Measurements from ENCODE around the gene SPDYE17. TPM values are rescaled to one million over a fixed set of nuclear protein-coding genes. Genes with fewer than 3 reads are reported as not detected.
"Not testable (repeated sequence)": the region's sequence is repeated elsewhere in the genome, so short reads cannot be mapped to it uniquely, and the experiment has no call there.

Gene SPDYE17, protein sequence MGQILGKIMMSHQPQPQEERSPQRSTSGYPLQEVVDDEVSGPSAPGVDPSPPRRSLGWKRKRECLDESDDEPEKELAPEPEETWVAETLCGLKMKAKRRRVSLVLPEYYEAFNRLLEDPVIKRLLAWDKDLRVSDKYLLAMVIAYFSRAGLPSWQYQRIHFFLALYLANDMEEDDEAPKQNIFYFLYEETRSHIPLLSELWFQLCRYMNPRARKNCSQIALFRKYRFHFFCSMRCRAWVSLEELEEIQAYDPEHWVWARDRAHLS
- total RNA-seq: not detected

DNA sequence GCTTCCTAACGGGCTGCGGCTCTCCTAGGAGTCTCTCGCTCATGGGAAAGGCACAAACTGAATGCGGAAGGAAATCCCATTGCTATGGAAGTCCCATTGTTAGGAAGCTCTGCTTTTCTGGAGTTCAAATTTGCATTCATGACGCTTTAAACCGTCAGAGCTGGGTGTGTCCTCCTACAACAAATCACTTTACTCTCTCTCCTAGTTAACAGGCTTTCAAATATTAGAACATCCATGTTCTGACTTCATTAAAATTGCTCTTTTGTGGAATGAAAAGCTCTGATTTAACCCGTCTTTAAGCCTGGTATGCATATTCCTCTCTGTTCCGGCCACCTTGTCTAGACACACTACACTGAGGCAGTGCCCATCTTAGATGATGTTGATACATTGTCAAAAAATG is at the start of gene SPDYE17:
SPDYE17 (minus strand) TSS at position 101 of the 400 bp plus-strand sequence. CDS start 1,791 bp downstream, outside the sequence.
- not testable (repeated sequence) for H3K4me3 ChIP-seq (ENCODE audit: low read length); H3K4me1 ChIP-seq (ENCODE audit: insufficient read depth, low read length); H3K9me3 ChIP-seq (ENCODE audit: low read depth, low read length); H3K27me3 ChIP-seq (ENCODE audit: insufficient read depth, low read length)

DNA sequence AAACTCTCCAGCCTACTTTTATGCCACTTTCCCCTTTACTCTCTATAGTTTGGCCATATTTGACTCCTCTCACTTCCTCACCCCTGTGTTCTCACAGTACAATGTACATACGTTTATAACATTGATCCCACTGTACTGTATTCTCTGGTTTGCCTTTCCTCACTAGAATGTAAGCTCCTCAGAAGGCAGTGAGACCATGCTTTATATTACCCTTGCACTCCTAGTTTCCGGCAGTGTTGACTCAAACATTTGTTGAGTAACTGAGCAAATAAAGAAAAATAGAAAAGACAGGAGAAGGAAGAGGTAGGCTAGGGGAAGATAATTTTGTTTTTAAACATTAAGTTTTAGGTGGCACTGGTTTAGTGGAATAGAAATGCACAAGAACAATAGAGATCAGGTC is 48.1 kb upstream of the SPDYE17 start:
- H3K4me3 ChIP-seq (ENCODE audit: low read length); H3K9me3 ChIP-seq (ENCODE audit: low read depth, low read length); H3K27me3 ChIP-seq (ENCODE audit: insufficient read depth, low read length); H3K4me1 ChIP-seq (ENCODE audit: insufficient read depth, low read length): not testable (repeated sequence)

DNA sequence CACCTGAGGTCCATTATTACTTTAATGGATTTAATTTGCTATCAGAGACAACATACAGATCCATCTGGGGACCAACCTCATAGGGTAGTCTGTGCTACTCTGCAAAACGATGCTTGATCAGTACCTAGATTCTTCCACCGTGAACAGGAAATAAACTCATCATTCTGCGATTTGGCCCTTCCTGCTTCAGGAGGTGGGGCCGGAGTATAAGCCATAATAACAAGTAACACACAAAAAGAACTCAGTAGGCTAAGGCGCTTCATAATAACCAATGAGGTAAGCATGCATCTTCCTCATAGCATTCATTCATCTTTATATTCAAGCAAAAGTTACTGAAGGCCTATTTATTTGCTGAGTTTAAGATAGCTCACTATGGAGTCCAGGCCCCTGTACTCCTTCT is 47.5 kb upstream of the SPDYE17 start:
- H3K27me3 ChIP-seq (ENCODE audit: insufficient read depth, low read length); H3K9me3 ChIP-seq (ENCODE audit: low read depth, low read length); H3K4me3 ChIP-seq (ENCODE audit: low read length): not testable (repeated sequence)

DNA sequence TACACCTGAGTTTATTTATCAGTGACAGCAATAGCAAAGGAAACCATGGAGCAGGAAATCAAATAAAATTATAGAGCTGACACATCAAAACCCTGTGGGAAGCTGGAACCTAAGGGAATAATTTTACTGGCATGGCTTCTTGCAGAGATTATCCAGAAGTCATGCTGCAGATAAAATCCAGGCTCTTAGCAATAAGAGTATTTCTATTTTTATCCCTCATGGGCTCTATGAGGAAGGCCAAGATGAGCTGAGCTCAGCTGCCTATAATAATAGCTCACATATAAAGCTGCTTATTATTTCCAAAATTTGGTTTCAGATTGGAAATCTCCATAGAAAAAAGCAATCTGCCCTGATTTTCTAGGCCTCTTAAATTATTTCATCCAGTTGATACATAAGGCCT is 47.0 kb upstream of the SPDYE17 start:
- H3K27me3 ChIP-seq (ENCODE audit: insufficient read depth, low read length); H3K9me3 ChIP-seq (ENCODE audit: low read depth, low read length); H3K4me1 ChIP-seq (ENCODE audit: insufficient read depth, low read length); H3K4me3 ChIP-seq (ENCODE audit: low read length): not testable (repeated sequence)

More for the DNA sequence above, 47.5 kb upstream of the SPDYE17 start:
- not testable (repeated sequence) for H3K4me1 ChIP-seq (ENCODE audit: insufficient read depth, low read length)

DNA sequence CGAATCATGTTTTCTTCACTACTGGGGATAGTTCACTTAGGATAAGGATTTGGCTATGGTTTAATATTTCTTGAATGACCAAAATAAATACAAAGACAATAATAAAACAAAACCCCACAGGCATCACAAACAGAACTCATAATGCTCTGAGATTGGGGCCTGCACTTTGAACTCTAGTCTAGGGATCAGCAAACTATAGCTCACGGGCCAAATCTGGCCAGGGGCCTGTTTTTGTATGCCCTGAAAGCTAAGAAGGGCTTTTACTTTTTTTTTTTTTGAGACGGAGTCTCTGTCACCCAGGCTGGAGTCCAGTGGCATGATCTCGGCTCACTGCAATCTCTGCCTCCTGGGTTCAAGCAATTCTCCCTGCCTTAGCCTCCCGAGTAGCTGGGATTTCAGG is 44.9 kb upstream of the SPDYE17 start:
- H3K4me1 ChIP-seq (ENCODE audit: insufficient read depth, low read length); H3K27me3 ChIP-seq (ENCODE audit: insufficient read depth, low read length); H3K9me3 ChIP-seq (ENCODE audit: low read depth, low read length); H3K4me3 ChIP-seq (ENCODE audit: low read length): not testable (repeated sequence)

DNA sequence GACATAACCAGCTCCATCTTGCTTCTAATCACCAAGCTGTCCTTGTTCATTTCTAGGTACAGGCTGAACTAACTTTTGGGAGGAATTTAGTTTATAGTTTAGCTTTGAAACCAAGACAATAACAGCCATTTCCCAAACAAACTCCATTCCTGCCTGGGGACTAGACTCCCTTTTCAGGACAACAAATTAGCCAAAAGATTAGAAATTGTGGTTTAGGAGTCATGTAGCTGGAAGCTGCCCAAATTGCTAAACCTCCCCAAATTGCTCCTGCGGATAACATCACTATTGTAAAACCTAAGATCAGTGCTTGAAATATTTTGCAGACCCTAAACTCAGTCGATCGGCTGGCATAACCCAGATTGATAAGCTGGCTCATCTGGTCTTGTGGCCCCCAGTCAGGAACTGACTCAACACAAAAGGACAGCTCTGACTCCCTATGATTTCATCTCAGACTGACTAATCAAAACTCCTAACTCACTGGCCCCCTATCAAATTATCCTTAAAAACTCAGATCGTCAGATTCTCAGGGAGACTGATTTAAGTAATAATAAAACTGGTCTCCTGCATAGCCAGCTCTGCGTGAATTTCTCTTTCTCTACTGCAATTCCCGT is 42.7 kb upstream of the SPDYE17 start:
- H3K27me3 ChIP-seq (ENCODE audit: insufficient read depth, low read length); H3K9me3 ChIP-seq (ENCODE audit: low read depth, low read length); H3K4me3 ChIP-seq (ENCODE audit: low read length); H3K4me1 ChIP-seq (ENCODE audit: insufficient read depth, low read length): not testable (repeated sequence)

DNA sequence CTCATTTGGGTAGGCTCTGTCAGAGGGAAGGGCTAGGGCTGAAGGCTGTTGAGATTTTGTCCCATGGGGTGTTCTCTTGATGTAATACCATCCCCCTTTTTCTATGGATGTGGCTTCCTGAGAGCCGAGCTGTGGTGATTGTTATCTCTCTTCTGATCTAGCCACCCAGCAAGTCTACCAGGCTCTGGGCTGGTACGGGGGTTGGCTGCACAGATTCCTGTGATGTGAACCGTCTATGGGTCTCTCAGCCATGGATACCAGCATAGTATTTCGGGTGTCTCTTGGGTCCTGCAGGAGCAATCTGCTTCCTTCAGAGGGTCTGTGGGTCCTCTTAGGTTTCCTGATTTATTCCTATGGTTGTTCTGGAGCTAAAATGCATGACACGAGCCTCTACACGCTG is 38.9 kb upstream of the SPDYE17 start:
- not testable (repeated sequence) for H3K4me3 ChIP-seq (ENCODE audit: low read length); H3K9me3 ChIP-seq (ENCODE audit: low read depth, low read length); H3K4me1 ChIP-seq (ENCODE audit: insufficient read depth, low read length); H3K27me3 ChIP-seq (ENCODE audit: insufficient read depth, low read length)

DNA sequence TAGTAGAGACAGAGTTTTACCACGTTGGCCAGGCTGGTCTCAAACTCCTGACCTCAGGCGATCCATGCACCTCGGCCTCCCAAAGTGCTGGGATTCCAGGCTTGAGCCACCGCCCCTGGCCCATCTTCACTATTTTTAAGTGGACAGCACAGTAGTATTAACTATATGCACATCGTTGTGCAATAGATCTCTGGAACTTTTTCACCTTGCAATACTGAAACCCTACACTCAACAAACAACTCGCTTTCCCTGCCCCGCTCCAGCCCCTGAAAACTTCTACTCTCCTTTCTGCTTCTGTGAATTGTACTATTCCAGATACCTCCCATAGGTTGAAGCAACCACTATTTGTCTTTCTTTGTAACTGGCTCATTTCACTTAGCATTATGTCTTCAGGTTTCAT is 33.7 kb upstream of the SPDYE17 start:
- not testable (repeated sequence) for H3K4me3 ChIP-seq (ENCODE audit: low read length); H3K4me1 ChIP-seq (ENCODE audit: insufficient read depth, low read length); H3K9me3 ChIP-seq (ENCODE audit: low read depth, low read length); H3K27me3 ChIP-seq (ENCODE audit: insufficient read depth, low read length)

DNA sequence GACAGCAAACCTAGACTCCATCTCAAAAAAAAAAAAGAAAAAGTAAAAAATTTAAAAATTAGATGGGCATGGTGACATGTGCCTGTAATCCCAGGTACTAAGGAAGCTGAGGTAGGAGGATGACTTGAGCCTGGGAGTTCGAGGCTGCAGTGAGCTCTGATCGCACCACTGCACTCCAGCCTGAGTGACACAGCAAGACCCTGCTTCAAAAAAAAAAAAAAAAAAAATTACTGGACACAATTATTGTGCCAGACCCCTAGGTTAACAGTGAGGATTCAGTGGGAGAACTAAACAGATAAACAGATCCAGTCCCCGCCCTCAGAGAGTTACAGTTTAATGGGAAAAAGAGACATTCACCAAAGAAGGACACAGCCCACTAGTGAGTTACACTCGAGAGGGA is 31.6 kb upstream of the SPDYE17 start:
- H3K9me3 ChIP-seq (ENCODE audit: low read depth, low read length); H3K4me1 ChIP-seq (ENCODE audit: insufficient read depth, low read length); H3K27me3 ChIP-seq (ENCODE audit: insufficient read depth, low read length); H3K4me3 ChIP-seq (ENCODE audit: low read length): not testable (repeated sequence)

DNA sequence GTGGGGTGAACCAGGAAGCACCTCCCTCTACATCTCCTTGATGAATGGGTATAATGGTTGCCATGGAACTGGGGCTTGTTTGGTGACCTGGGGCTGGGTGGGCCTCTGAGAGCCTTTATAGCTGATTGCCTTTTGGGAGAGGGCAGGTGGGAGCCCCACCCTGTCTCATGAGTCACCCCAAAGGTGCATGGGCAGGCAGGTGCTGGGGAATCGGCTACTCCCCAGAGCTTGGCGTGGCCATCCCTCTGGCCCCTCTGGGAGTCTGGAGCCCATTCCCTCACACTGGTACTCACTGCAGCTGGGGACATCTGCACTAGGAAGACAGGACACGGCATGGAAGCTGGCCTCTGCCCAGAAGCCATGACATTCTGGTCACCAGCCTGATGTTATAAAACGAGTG is 30.4 kb upstream of the SPDYE17 start, which contains the start of gene SPDYE18:
SPDYE18 (minus strand) TSS at position 2 of the 400 bp plus-strand sequence. CDS start 2,046 bp downstream, outside the sequence.
- H3K4me3 ChIP-seq (ENCODE audit: low read length); H3K4me1 ChIP-seq (ENCODE audit: insufficient read depth, low read length); H3K9me3 ChIP-seq (ENCODE audit: low read depth, low read length); H3K27me3 ChIP-seq (ENCODE audit: insufficient read depth, low read length): not testable (repeated sequence)

DNA sequence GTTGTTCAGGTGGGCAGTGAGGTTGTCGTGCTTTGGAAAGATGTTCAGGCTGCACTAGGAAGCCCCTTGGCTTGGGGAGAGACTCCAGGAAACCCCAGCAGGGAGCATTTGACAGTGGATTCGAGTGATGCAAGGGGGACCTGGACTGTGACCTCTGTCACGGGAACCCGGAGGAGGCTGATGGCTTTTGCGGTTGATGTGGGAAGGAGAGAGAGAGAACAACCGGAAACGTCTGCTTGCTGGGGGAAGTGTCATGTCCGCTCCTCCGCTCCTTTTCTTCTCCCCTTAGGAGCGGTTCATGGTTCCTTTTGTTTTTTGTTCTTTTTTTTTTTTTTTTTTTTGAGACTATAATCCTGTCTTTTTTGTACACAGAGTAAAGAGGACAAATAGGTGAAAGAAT is 5.8 kb downstream of the SPDYE17 start:
- H3K4me1 ChIP-seq (ENCODE audit: insufficient read depth, low read length); H3K9me3 ChIP-seq (ENCODE audit: low read depth, low read length); H3K27me3 ChIP-seq (ENCODE audit: insufficient read depth, low read length); H3K4me3 ChIP-seq (ENCODE audit: low read length): not testable (repeated sequence)

DNA sequence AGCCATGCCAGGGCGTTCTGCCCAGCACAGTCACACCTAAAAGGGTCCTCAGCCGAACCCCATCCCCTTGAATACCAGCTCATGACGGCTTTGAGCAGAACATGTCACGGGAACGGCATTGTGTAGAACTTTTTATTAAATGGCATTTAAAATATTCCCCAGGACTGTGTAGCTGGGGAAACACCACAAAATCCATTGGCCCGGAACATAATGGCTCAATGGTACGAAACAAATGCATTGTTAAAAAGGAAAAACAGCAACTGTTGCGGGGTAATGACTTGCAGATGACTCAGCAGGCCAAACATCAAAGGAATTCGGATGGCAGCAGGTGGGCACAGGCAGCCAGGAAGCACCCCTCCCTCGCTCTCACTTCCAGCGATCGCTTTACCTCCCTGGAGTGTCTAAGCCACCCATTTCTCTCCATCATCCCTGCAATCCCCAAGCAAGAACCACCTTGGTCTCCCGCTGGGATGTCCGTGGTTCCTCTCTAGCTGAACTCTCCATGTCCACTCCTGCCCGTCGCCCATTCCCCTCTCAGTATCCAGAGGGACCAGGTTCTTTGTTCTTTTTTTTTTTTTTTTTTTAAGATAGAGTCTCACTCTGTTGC is 22.0 kb downstream of the SPDYE17 start:
- H3K27me3 ChIP-seq (ENCODE audit: insufficient read depth, low read length); H3K4me1 ChIP-seq (ENCODE audit: insufficient read depth, low read length); H3K4me3 ChIP-seq (ENCODE audit: low read length); H3K9me3 ChIP-seq (ENCODE audit: low read depth, low read length): not testable (repeated sequence)

DNA sequence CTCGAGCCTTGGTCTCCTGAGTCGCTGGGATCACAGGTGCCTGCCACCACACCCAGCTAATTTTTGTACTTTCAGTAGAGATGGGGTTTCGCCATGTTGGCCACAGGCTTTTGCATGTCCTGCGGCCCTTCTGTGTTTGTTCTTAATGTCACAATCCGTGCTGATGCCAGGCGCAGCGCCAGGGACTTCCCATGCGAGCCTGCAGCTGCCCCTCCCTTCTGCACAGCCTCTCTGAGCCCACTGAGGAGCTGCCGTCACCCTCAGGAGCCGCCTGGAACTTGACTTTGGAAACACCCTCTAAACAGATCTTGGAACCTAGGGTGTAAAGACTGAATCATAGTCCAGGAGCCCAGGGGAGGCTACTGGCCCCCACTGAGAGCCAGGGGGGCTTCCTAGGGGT is 24.2 kb downstream of the SPDYE17 start:
- not testable (repeated sequence) for H3K9me3 ChIP-seq (ENCODE audit: low read depth, low read length); H3K4me3 ChIP-seq (ENCODE audit: low read length); H3K27me3 ChIP-seq (ENCODE audit: insufficient read depth, low read length); H3K4me1 ChIP-seq (ENCODE audit: insufficient read depth, low read length)

DNA sequence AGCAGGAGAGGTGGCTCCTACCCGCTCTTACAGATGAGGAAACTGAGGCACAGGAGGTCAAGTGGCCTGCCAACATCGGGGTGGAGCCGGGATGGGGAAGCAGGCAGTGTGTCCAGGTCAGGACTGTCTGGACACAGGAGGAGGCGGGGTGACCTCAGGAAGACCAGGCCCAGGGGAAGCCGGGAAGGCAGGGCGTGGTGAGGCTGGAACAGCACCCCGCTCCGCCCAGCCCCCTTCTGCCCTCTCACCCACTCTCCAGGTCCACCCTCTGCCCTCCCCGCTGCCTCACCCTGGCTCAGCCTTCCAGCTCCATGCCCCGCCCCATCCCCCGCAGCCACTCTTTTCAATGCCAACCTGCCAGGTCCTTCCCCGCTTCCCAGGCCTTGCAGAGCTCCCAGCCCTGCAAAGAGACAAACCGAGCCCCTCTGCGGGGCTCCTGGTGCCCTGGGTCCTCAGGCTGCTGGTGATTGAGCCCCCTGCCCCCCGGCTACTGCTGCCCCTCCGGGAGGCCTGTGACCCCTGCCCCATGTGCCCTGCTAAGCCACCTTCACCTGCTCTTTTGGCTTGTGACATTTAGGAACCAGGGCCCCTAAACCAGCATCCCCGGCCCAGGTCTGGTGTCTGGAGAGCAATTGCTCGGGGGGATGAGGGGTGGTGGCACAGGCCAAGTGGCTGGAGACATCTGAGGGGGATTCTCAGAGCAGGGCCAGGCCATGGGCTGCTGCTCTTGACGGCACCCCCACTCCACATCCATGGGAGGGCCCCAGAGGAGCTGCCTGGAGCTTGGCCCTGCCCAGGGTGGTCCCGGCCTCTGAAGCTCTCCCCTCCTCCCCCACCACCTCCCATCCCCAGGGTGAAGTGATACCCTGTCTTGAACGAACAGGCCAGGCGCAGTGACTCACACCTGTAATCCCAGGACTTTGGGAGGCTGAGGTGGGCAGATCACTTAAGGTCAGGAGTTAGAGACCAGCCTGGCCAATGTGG is 25.7 kb downstream of the SPDYE17 start:
- H3K4me3 ChIP-seq (ENCODE audit: low read length); H3K4me1 ChIP-seq (ENCODE audit: insufficient read depth, low read length); H3K27me3 ChIP-seq (ENCODE audit: insufficient read depth, low read length); H3K9me3 ChIP-seq (ENCODE audit: low read depth, low read length): not testable (repeated sequence)

DNA sequence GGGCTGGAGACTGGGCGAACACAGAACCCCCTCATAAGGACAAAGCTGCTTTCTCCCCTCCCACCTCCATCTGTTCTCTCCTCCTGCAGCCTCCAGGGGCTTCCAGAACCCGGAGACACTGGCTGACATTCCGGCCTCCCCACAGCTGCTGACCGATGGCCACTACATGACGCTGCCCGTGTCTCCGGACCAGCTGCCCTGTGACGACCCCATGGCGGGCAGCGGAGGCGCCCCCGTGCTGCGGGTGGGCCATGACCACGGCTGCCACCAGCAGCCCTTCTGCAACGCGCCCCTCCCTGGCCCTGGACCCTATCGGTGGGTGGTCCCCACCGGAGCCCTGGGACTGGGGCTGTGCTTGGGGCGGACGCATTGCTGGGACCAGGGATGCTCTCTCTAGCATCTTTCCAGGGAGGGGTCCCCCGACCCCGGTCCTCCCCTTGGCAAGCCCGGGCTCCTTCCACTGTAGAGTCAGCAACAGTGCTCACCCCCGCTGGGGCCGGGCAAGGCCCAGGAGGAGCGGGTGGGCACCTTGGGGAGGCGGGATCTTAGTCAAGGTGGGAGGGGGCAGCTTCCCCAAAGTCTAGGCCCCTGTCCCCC is 26.6 kb downstream of the SPDYE17 start:
- not testable (repeated sequence) for H3K27me3 ChIP-seq (ENCODE audit: insufficient read depth, low read length); H3K4me3 ChIP-seq (ENCODE audit: low read length); H3K4me1 ChIP-seq (ENCODE audit: insufficient read depth, low read length); H3K9me3 ChIP-seq (ENCODE audit: low read depth, low read length)

Measured in mononuclear cell (primary cell).